Retinal pigment epithelial cell (primary cell): ENCODE data around the gene BSND.

Experiments used
- DNase-seq: peaks from one replicate; pipeline ENCODE4 v3.0.0-alpha.2; 2010; ENCODE audit warnings: low read depth
- H3K4me3 ChIP-seq: 2 replicates; pipeline ENCODE4 v1.5.1; 2011; ENCODE audit warnings: mild to moderate bottlenecking, low read length, control low read depth, moderate library complexity
- TF ChIP-seq, protein P1 (sequence below): conservative IDR thresholded peaks from 2 replicates; pipeline ENCODE4 v1.5.1; 2011; ENCODE audit warnings: low read depth, low read length, control low read depth, inconsistent platforms

The BSND gene

DNA sequence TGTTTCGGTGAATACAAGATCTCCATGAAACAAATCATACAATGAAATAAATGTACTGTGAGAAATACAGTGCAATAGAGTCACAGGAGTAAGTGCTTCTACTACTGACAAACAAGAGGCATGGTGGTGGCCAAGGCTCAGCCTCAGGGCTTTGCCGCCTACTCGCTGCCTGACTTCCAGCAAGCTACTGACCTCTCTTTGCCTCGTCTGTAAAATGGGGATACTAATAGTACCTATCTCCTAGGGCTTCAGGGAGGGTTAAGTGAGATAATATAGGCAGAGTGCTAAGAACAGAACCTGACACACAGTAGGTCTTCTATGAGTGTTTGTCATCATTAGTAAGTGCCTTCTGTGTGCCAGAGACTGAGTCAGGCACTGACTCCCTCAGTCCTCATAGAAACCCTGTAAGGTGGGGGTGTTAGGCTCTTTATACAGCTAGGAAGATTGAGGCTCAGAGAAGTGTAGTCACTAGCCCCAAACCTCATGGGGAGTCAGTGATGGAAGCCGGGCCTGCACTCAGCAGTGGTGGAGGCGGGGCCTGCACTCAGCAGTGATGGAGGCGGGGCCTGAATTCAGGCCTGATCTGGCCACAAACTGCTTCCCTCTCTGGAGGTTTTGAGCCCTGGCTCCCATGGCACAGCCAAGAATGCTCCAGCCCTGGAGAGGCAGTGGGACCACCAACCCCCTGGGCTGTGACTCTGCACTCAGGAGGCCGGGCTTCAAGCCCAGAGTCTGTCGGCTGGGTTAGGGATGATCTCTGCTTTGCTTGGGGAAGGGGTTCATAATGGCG lies 6.8 kb downstream of the BSND start:
- no peak overlapping the region for H3K4me3 ChIP-seq
- DNase-seq = no peak
- TF ChIP-seq, protein P1, sequence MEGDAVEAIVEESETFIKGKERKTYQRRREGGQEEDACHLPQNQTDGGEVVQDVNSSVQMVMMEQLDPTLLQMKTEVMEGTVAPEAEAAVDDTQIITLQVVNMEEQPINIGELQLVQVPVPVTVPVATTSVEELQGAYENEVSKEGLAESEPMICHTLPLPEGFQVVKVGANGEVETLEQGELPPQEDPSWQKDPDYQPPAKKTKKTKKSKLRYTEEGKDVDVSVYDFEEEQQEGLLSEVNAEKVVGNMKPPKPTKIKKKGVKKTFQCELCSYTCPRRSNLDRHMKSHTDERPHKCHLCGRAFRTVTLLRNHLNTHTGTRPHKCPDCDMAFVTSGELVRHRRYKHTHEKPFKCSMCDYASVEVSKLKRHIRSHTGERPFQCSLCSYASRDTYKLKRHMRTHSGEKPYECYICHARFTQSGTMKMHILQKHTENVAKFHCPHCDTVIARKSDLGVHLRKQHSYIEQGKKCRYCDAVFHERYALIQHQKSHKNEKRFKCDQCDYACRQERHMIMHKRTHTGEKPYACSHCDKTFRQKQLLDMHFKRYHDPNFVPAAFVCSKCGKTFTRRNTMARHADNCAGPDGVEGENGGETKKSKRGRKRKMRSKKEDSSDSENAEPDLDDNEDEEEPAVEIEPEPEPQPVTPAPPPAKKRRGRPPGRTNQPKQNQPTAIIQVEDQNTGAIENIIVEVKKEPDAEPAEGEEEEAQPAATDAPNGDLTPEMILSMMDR = no peak

DNA sequence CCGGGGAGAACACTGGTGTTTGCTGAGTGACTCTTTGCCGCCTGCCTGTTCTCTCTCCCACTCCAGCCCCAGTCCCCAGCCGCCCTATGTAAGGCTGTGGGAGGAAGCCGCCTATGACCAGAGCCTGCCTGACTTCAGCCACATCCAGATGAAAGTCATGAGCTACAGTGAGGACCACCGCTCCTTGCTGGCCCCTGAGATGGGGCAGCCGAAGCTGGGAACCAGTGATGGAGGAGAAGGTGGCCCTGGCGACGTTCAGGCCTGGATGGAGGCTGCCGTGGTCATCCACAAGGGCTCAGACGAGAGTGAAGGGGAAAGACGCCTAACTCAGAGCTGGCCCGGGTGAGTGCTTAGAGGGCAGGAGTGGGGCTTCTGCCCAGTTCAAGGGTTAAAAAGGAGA lies 8.2 kb downstream of the BSND start:
- TF ChIP-seq, protein P1 = no peak
- no peak overlapping the region for H3K4me3 ChIP-seq
- DNase-seq = no peak

- TF ChIP-seq, protein P1 = no peak
- no peak for DNase-seq
- H3K4me3 ChIP-seq = no peak overlapping the region
These were observed 8.9 kb downstream of the BSND start for GRCh38 chr1:55007625-55008024.

GRCh38 chr1:55010194-55010886 lies 11.6 kb downstream of the BSND start:
- H3K4me3 ChIP-seq = no peak overlapping the region
- DNase-seq = no peak
- TF ChIP-seq, protein P1 = no peak

DNA sequence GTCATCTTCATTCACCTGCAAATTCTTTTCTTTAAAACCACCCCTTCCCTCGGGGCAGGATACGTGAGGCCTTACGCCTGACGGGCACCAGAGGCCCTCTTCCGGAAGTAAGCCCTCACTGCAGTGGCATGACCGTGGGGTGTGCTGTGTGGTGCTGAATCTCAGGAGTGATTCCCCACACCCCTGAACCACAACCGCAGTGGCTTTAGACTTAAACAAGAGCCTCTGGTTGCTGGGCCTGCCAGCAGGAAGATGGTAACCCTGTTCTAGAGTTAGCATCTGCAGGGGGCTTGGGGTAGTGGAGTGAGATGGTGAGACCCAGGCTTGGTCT lies 12.1 kb downstream of the BSND start:
- TF ChIP-seq, protein P1 = no peak
- H3K4me3 ChIP-seq = no peak overlapping the region
- no peak for DNase-seq

DNA sequence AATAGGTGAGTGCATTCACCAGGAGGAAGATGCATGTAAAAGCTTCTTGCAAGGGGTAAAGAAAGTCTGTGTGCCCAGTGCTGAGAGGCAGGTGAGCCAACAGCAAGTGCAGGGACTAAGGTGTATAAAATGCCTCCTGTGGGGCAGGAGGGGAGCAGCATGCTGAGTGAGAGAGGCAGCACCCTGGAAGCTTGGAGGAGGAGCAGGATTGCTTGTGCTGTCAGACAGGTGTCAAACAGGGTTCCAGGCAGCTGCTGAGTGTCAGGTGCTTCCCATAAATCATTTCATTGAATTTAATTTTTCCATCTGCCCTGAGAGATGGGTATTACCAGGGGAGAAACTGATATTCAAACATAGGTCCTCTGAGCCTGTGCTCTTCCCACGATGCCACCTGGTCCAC lies 13.9 kb downstream of the BSND start:
- DNase-seq = no peak
- TF ChIP-seq, protein P1 = no peak

DNA sequence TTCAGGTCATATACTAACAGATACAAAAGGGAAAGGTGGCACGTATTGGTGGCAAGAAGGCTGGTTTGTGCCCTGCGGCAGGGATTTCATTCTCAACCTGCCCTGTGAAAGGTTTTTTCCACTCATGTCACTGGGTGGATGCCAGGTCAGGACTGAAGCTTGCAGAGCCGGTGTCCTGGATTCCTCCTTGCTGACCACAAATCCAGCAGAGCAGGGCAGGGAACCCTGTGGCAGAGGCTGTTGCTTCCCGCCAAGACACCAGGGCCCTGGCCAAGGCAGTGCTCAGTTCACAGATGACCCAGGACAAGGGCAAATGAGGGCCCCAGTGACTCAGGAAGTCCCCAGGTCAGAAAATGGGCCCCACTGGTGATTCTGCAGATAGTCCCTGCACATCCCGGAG lies 16.4 kb downstream of the BSND start:
- no peak overlapping the region for H3K4me3 ChIP-seq
- TF ChIP-seq, protein P1 = no peak
- DNase-seq = no peak

More for the DNA sequence above, 13.9 kb downstream of the BSND start:
- H3K4me3 ChIP-seq = no peak overlapping the region
